ENCODE data around the gene SLC39A6.

DNA sequence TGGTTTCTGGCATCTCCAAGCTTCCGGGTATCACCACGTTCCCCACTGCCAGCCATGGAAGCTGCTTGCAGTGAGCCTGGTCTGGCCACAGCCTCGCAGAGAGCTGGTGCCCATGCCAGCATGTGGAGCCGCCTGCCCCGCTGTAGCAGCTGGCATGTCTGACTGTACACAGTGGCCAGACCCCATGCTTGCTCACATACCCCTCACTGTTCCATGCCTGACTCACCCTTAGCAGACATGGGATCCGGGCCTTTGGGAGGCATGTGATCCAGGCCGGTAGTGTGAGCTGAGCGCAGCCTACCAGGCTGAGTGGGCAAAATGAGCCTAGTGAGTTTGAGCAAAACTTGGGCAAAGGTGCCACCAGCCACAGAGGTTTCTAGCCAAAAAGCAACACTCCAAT, 43.0 kb downstream of the SLC39A6 start:
- TF ChIP-seq, protein P1, sequence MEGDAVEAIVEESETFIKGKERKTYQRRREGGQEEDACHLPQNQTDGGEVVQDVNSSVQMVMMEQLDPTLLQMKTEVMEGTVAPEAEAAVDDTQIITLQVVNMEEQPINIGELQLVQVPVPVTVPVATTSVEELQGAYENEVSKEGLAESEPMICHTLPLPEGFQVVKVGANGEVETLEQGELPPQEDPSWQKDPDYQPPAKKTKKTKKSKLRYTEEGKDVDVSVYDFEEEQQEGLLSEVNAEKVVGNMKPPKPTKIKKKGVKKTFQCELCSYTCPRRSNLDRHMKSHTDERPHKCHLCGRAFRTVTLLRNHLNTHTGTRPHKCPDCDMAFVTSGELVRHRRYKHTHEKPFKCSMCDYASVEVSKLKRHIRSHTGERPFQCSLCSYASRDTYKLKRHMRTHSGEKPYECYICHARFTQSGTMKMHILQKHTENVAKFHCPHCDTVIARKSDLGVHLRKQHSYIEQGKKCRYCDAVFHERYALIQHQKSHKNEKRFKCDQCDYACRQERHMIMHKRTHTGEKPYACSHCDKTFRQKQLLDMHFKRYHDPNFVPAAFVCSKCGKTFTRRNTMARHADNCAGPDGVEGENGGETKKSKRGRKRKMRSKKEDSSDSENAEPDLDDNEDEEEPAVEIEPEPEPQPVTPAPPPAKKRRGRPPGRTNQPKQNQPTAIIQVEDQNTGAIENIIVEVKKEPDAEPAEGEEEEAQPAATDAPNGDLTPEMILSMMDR (IDR thresholded peaks at IDR 0.05), result no peak
- no peak for TF ChIP-seq EZH2 (IDR thresholded peaks at IDR 0.05; ENCODE audit: borderline replicate concordance, insufficient read depth, low read depth, low read length, poor library complexity, severe bottlenecking)

Data from B cell (primary cell).